Immature natural killer cell (primary cell): ENCODE data around the gene EPHA6. TPM values are rescaled to one million over a fixed set of nuclear protein-coding genes. Genes with fewer than 3 reads are reported as not detected.
"Not testable (repeated sequence)": the region's sequence is repeated elsewhere in the genome, so short reads cannot be mapped to it uniquely, and the experiment has no call there.

Source experiments
- DNase-seq, 3 donors: peaks; one replicate each; pipeline ENCODE4 v3.0.0; 2022; ENCODE audit warnings: mixed read lengths in 1 of 3
- H3K27ac Mint-ChIP-seq, 6 donors: one replicate each; pipeline ENCODE4 v1.8.0; 2020; ENCODE audit warnings: mixed read lengths in 6 of 6, mild to moderate bottlenecking in 5 of 6, inconsistent platforms in 4 of 6, moderate library complexity in 3 of 6
- H3K27me3 Mint-ChIP-seq, 3 donors: one replicate each; pipeline ENCODE4 v1.8.0; 2020 to 2021; ENCODE audit warnings: low read depth in 3 of 3, mild to moderate bottlenecking in 3 of 3, mixed read lengths in 3 of 3, moderate library complexity in 3 of 3, inconsistent platforms in 1 of 3
- H3K36me3 Mint-ChIP-seq, 3 donors: one replicate each; pipeline ENCODE4 v1.8.0; 2020; ENCODE audit warnings: mixed read lengths in 3 of 3, inconsistent platforms in 2 of 3, mild to moderate bottlenecking in 2 of 3
- H3K4me1 Mint-ChIP-seq, 2 donors: one replicate each; pipeline ENCODE4 v1.8.0; 2020; ENCODE audit warnings: inconsistent platforms in 2 of 2, mild to moderate bottlenecking in 2 of 2, mixed read lengths in 2 of 2, moderate library complexity in 1 of 2
- H3K4me3 Mint-ChIP-seq, 5 donors: one replicate each; pipeline ENCODE4 v1.8.0; 2020; ENCODE audit warnings: mild to moderate bottlenecking in 5 of 5, mixed read lengths in 5 of 5, inconsistent platforms in 3 of 5, moderate library complexity in 3 of 5
- H3K9me3 Mint-ChIP-seq, 6 donors: one replicate each; pipeline ENCODE4 v1.8.0; 2020; ENCODE audit warnings: mild to moderate bottlenecking in 6 of 6, mixed read lengths in 6 of 6, inconsistent platforms in 4 of 6, moderate library complexity in 3 of 6
- polyA plus RNA-seq, 3 donors: library from polyadenylated mRNA; unstranded; fragments of 300-500 nt; fragmentation: Illumina TruSeq; gene quantifications; one replicate each; pipeline ENCODE4 v1.2.3, GENCODE V29; 2021

Gene EPHA6
- polyA plus RNA-seq, 3 donors from 2014 or later, result not detected

DNA sequence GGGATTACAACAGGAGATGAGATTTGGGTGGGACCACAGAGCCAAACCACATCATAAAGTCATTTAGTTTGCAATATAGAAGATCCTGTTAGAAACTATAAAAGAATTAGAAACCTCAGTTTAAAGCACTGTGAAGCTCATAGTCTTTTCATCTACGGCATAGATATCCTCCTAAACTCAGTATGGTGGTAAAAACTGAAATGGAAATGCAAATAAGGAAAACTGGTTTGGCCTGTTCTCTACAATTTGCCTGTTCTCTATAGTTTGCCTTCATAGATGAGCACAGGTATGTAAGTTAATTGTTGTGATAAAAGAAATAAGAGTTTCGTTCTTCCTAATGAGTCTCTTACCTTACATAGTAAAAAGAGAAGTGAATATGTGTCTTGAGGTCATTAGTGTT lies 618.5 kb downstream of the EPHA6 start:
- H3K36me3 Mint-ChIP-seq, result no peaks in the 10 kb centered on the region
- H3K9me3 Mint-ChIP-seq, result peaks cover 2 to 29% (median 9%) of the 10 kb centered on the region in 6 donors
- no peaks in the 10 kb centered on the region for H3K4me1 Mint-ChIP-seq

DNA sequence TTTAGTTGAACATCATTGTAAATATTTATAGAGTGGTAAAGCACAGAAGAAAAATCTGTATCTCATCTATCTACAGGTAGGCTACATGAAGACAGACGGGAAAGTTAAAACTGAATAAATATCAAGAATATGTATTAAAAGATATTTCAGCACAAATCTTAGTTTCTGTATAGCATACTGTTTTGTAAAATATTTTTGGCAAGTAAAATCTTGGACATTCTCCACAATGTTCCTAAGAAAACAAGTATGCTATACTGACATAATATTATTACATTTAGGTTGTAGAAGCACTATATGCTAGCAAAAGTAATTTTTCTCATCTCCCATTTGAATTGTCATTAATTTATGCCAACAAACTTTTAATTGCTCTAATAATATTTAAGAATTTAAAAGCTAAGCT lies 623.7 kb downstream of the EPHA6 start:
- no peak overlapping the region for H3K4me3 Mint-ChIP-seq
- no peaks in the 10 kb centered on the region for H3K36me3 Mint-ChIP-seq
- peaks cover 4 to 23% (median 12%) of the 10 kb centered on the region in 6 donors for H3K9me3 Mint-ChIP-seq
- H3K4me1 Mint-ChIP-seq, result no peaks in the 10 kb centered on the region
- peaks cover 0 to 2% (median 0%) of the 10 kb centered on the region in 3 donors for H3K27me3 Mint-ChIP-seq
- DNase-seq, result no peak
- H3K27ac Mint-ChIP-seq, result no peak overlapping the region

More for the DNA sequence above, 618.5 kb downstream of the EPHA6 start:
- DNase-seq, result no peak
- H3K27me3 Mint-ChIP-seq, result peaks cover 0 to 2% (median 1%) of the 10 kb centered on the region in 3 donors
- H3K4me3 Mint-ChIP-seq, result no peak overlapping the region
- H3K27ac Mint-ChIP-seq, result no peak overlapping the region

DNA sequence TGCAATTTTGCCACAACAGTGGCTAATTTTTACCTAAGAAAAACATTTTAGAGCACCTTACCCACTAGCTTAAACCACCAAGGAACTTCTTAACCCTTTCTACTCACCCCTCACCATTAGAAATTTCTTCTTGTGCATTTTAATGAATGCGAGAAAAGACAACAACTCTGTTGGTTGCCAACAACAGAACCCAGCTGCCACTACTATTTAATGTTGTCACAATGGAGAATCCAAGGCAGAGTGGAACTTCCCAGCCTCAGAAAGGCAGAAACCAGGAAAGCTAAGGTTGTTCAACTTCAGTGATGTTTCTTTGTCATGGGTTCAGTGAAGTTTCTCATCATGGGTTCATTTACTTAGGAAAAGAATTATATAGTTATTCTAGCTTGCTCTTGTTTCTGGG lies 625.0 kb downstream of the EPHA6 start:
- DNase-seq, result no peak
- Mint-ChIP-seq H3K27me3 (peaks cover 0 to 2% (median 0%) of the 10 kb centered on the region in 3 donors), H3K4me1 (no peaks in the 10 kb centered on the region), H3K27ac (no peak overlapping the region), H3K9me3 (peaks cover 4 to 25% (median 12%) of the 10 kb centered on the region in 6 donors), H3K36me3 (no peaks in the 10 kb centered on the region), H3K4me3 (no peak overlapping the region)

DNA sequence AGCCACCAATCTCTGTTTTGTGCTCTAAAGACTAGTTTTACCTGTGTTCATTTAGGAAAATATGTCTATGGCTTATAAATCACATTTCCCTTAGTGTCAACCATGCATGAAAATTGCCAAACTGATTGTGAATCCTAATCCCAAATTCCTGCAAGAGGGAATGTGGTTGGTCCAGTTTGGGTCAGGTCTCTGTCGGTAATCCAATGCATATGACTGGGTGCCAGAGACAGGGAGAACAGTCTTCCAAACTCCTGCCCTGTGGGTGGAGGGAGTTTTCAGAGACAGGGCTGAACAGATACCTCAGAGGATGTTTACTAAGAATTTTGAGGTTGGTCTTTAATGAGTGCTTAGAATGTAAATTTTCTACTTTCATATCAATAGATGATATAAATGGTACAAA lies 649.6 kb downstream of the EPHA6 start:
- no peak for DNase-seq
- Mint-ChIP-seq H3K36me3 (peaks cover 0 to 3% (median 0%) of the 10 kb centered on the region in 3 donors), H3K4me3 (no peak overlapping the region), H3K9me3 (peaks cover 0 to 29% (median 10%) of the 10 kb centered on the region in 6 donors), H3K27me3 (no peaks in the 10 kb centered on the region), H3K4me1 (no peaks in the 10 kb centered on the region), H3K27ac (no peak overlapping the region)

DNA sequence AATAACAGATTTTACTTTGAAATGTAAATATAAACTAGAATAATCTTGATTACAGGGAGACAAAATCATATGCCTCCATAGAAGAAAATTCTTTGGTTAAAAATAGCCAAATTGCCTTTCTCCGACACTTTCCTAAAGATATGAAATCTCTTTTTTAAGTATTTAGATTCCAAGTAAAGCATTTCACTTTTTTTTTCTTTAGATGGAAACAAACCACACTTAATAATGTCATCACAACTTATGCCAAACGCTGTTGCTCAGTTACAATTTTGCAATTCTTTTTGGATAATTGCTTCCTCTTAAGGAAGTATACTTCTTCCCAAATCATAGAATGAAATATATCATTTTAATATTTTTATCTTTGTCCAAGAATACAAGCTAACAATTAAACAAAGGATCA lies 656.1 kb downstream of the EPHA6 start:
- no peak overlapping the region for H3K4me3 Mint-ChIP-seq
- peaks cover 0 to 4% (median 0%) of the 10 kb centered on the region in 3 donors for H3K27me3 Mint-ChIP-seq
- H3K36me3 Mint-ChIP-seq, result peaks cover 0 to 3% (median 0%) of the 10 kb centered on the region in 3 donors
- H3K9me3 Mint-ChIP-seq, result peaks cover 4 to 27% (median 12%) of the 10 kb centered on the region in 6 donors
- no peak overlapping the region for H3K27ac Mint-ChIP-seq
- H3K4me1 Mint-ChIP-seq, result no peaks in the 10 kb centered on the region
- no peak for DNase-seq

DNA sequence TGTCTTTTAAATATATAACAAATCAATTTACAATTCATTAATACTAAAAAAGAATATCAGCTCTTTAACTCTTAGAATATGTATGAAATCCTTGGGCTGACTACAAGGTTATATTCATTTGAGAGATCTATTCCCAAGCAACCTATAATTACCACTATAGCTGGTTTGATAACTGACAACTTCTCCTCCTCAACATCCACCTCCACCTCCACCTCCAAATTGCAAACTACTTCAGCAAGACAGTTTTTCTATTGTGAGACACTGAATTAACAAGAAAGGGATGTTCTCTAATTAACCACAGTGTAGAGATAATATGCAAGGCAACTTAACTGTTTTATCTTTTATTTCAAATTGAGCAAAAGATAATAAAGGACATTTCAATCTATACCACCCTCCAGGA lies 665.3 kb downstream of the EPHA6 start:
- Mint-ChIP-seq H3K27ac (no peak overlapping the region), H3K9me3 (peaks cover 2 to 23% (median 9%) of the 10 kb centered on the region in 6 donors), H3K27me3 (peaks cover 0 to 2% (median 1%) of the 10 kb centered on the region in 3 donors), H3K36me3 (peaks cover 0 to 3% (median 0%) of the 10 kb centered on the region in 3 donors), H3K4me3 (no peak overlapping the region), H3K4me1 (no peaks in the 10 kb centered on the region)
- no peak for DNase-seq

DNA sequence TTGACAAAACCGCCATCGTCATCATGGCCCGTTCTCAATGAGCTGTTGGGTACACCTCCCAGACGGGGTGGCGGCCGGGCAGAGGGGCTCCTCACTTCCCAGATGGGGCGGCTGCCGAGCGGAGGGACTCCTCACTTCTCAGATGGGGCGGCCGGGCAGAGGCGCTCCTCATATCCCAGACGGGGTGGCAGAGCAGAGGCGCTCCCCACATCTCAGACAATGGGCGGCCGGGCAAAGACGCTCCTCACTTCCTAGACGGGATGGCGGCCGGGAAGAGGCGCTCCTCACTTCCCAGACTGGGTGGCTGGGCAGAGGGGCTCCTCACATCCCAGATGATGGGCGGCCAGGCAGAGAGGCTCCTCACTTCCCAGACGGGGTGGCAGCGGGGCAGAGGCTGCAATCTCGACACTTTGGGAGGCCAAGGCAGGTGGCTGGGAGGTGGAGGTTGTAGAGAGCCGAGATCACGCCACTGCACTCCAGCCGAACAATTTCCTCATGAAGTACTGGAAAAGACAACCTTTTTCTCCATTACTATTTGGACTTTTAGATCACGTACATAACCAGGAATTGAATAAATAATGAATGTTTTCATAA lies 666.4 kb downstream of the EPHA6 start:
- not testable (repeated sequence) for H3K36me3 Mint-ChIP-seq

DNA sequence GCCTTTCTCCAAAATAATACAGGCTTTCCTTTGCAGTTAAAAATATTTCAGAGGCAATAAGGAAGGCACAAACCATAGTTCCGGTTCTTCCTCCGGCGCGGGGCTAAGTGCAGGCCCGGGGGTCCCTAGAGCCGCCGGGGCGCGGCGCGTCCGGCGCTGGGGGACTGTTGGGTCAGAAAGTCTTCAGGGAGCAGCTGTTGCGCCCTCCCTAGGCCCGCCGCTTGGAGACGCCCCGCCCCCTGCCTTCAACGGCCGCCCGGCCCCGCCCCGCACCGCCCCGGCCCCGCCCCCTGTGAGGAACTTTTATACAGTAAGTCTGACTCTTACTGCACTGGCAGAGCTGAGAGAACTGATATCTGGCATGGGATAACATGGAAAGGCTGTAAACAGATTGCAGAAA lies 667.0 kb downstream of the EPHA6 start:
- H3K9me3 Mint-ChIP-seq, result peaks cover 2 to 20% (median 10%) of the 10 kb centered on the region in 6 donors
- H3K36me3 Mint-ChIP-seq, result peaks cover 0 to 3% (median 0%) of the 10 kb centered on the region in 3 donors
- no peak overlapping the region for H3K27ac Mint-ChIP-seq
- no peak for DNase-seq
- no peak overlapping the region for H3K4me3 Mint-ChIP-seq
- peaks cover 0 to 2% (median 1%) of the 10 kb centered on the region in 3 donors for H3K27me3 Mint-ChIP-seq
- no peaks in the 10 kb centered on the region for H3K4me1 Mint-ChIP-seq

More for the DNA sequence above, 666.4 kb downstream of the EPHA6 start:
- peaks cover 2 to 20% (median 9%) of the 10 kb centered on the region in 6 donors for H3K9me3 Mint-ChIP-seq
- H3K4me3 Mint-ChIP-seq, H3K27me3 Mint-ChIP-seq, H3K27ac Mint-ChIP-seq, H3K4me1 Mint-ChIP-seq, DNase-seq: not testable (repeated sequence)

DNA sequence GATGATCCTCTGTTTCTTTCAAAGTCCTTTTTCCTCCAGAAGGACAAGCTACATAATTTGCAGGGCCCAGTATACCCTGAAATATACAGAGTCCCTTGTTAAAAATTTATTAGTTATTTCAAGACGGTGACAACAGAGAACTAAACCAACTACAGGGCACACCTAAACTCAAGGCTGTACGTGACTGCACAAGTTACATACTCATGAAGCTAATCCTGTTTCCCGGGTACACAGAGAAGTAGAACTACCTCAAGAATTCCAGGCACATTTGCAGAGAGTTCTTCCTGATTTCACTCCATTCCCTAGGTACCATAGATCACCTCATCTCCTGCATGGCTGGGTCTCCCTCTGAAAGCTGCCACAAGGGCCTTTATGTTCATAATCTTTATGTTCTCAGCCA lies 670.8 kb downstream of the EPHA6 start:
- H3K4me1 Mint-ChIP-seq, result no peaks in the 10 kb centered on the region
- no peak overlapping the region for H3K27ac Mint-ChIP-seq
- peaks cover 0 to 3% (median 0%) of the 10 kb centered on the region in 3 donors for H3K36me3 Mint-ChIP-seq
- peaks cover 4 to 22% (median 11%) of the 10 kb centered on the region in 6 donors for H3K9me3 Mint-ChIP-seq
- H3K27me3 Mint-ChIP-seq, result peaks cover 0 to 2% (median 1%) of the 10 kb centered on the region in 3 donors
- no peak overlapping the region for H3K4me3 Mint-ChIP-seq
- DNase-seq, result no peak

DNA sequence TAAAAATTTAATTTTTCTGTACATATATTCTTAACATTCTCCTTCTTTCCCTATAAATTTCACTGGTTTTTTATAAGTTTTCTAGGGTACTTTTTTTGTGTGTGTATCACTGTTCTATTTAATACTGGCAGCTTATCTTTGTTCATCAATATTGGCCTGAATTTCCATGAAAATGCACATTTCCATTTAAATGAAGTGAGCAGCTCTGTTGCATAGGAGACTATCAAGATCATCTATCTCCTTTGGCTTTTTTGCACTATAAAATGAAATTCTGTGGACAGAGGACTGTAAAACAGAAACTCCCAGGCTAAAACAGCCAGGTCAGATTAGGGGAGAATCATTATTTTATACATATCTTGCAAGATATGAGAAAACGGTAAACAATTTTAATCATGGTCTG lies 673.2 kb downstream of the EPHA6 start:
- Mint-ChIP-seq H3K27me3 (peaks cover 0 to 2% (median 1%) of the 10 kb centered on the region in 3 donors), H3K36me3 (peaks cover 0 to 3% (median 0%) of the 10 kb centered on the region in 3 donors), H3K4me1 (no peaks in the 10 kb centered on the region), H3K27ac (no peak overlapping the region), H3K9me3 (peaks cover 7 to 17% (median 9%) of the 10 kb centered on the region in 6 donors), H3K4me3 (no peak overlapping the region)
- DNase-seq, result no peak

DNA sequence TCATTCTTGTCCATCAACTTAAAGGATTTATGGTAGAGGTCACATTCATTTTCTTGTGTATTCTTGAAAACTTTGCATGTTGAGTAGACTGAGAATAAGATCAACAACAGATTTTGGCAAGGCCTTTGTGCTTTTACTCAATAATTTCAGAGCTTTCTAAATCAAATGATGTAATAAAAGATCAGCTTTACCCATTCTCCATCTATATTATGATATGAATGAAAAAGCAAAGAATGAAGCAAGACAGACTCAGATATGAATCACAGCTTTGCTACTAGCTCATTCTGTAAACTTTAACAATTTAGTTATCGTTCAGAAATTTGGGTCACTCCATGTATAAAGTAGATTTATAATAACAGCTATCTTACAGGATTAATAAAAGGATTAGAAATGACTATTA lies 674.3 kb downstream of the EPHA6 start:
- no peak overlapping the region for H3K27ac Mint-ChIP-seq
- peaks cover 3 to 11% (median 7%) of the 10 kb centered on the region in 6 donors for H3K9me3 Mint-ChIP-seq
- H3K27me3 Mint-ChIP-seq, result no peaks in the 10 kb centered on the region
- no peak overlapping the region for H3K4me3 Mint-ChIP-seq
- H3K4me1 Mint-ChIP-seq, result no peaks in the 10 kb centered on the region
- no peaks in the 10 kb centered on the region for H3K36me3 Mint-ChIP-seq
- DNase-seq, result no peak

DNA sequence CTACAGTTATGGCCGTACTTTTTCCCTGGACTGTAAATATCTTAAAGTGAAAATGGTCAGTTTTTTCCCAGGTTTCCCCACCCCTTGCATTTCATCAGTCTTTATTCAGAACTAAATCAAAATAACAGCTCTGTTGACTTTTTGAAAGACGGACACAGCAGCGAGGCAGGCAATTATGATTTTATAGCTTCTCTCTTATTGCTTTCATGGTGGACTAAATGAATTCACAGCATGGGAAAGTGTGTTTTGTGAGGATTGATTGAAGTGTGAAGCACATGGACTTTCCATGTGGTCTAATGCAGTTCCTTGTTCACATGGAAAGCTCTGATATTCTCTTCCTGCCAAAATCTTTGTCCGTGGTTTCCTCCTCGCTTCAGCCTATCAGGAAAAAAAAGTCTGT lies 681.5 kb downstream of the EPHA6 start:
- H3K9me3 Mint-ChIP-seq, result peaks cover 7 to 23% (median 13%) of the 10 kb centered on the region in 6 donors
- no peaks in the 10 kb centered on the region for H3K4me1 Mint-ChIP-seq
- H3K36me3 Mint-ChIP-seq, result no peaks in the 10 kb centered on the region
- no peak overlapping the region for H3K27ac Mint-ChIP-seq
- no peak overlapping the region for H3K4me3 Mint-ChIP-seq
- no peak for DNase-seq
- H3K27me3 Mint-ChIP-seq, result no peaks in the 10 kb centered on the region

DNA sequence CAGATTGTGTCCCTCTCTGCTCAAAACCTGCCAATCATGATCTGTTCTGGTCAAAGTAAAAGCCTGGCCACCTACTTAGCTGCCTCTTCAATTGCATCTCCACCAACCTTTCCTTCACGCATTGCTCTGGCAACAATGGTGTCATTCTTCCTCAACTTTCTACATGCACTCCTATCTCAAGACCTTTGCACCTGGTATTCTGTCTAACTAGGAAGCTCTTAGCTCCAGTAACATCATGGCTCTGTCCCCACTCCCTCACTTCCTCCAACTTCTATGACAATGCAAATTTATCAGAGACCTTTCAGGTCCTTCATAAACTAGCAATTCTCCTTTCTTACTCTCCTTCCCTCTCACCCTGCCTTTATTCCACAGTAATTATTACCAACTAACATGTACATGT lies 682.7 kb downstream of the EPHA6 start:
- Mint-ChIP-seq H3K27ac (no peak overlapping the region), H3K27me3 (peaks cover 0 to 2% (median 0%) of the 10 kb centered on the region in 3 donors), H3K4me1 (no peaks in the 10 kb centered on the region), H3K4me3 (no peak overlapping the region), H3K9me3 (peaks cover 7 to 30% (median 18%) of the 10 kb centered on the region in 6 donors), H3K36me3 (no peaks in the 10 kb centered on the region)
- DNase-seq, result no peak

DNA sequence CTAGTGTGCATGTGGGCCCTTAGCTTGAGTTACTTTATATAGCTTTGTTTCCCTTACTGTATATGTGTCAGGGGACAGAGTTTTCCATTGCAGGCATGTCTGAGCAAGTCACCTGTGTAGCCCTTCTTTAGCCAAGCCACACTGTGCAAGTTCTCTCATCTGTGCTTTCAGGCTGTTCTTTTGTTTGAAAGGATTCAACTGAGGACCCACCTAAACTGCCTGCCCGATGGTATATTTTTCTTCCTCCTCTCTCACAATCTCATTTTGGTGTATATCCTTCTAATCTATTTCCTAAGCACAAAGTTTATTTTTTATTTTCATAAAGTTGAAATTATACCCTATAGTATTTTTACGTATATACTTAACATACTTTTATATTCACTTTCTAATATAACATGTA lies 690.1 kb downstream of the EPHA6 start:
- Mint-ChIP-seq H3K9me3 (peaks cover 18 to 49% (median 35%) of the 10 kb centered on the region in 6 donors), H3K27ac (no peak overlapping the region), H3K4me3 (no peak overlapping the region), H3K36me3 (no peaks in the 10 kb centered on the region), H3K4me1 (no peaks in the 10 kb centered on the region), H3K27me3 (peaks cover 0 to 2% (median 0%) of the 10 kb centered on the region in 3 donors)
- no peak for DNase-seq

DNA sequence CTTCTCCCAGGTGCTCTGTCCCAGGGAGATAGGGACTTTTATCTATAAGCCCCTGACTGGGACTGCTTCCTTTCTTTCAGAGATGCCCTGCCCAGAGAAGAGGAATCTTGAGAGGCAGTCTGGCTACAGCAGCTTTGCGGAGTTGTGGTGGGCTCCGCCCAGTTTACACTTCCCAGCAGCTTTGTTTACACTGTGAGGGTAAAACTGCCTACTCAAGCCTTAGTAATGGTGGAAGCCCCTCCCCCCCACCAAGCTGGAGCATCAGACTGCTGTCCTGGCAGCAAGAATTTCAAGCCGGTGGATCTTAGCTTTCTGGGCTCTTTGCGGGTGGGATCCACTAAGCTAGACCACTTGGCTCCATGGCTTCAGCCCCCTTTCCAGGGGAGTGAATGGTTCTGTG lies 696.4 kb downstream of the EPHA6 start:
- H3K36me3 Mint-ChIP-seq, result no peaks in the 10 kb centered on the region
- no peak overlapping the region for H3K27ac Mint-ChIP-seq
- H3K4me3 Mint-ChIP-seq, result no peak overlapping the region

More for the DNA sequence above, 696.4 kb downstream of the EPHA6 start:
- H3K4me1 Mint-ChIP-seq, result no peaks in the 10 kb centered on the region
- no peak for DNase-seq
- peaks cover 17 to 45% (median 36%) of the 10 kb centered on the region in 6 donors for H3K9me3 Mint-ChIP-seq
- H3K27me3 Mint-ChIP-seq, result no peaks in the 10 kb centered on the region
